OCI-LY7 (cell line): Measurements from ENCODE around the gene SMKR1. TPM values are rescaled to one million over a fixed set of nuclear protein-coding genes. Genes with fewer than 3 reads are reported as not detected.

ENCODE experiments used
- BruUV-seq: library from RNA; stranded (reverse); fragments of 400-500 nt; replicated peaks from 2 replicates; lab custom pipeline; 2021; lab: Mats Ljungman, UMichigan
- CTCF ChIA-PET: fragments of 300-600 bp; sonication (Branson Sonifier 250); formaldehyde crosslinking; loops from one replicate; lab custom pipeline; 2022; ENCODE audit warnings: antibody characterized with exemption; ENCODE audit not compliant: unreplicated experiment; lab: Charles Lee
- POLR2A ChIA-PET: fragments of 300-600 bp; sonication (Branson Sonifier 250); formaldehyde crosslinking; loops from one replicate; lab custom pipeline; 2022; ENCODE audit warnings: antibody characterized with exemption; lab: Charles Lee
- DNase-seq: peaks from one replicate; pipeline ENCODE4 v3.0.0-alpha.2; 2015; ENCODE audit warnings: low spot score
- H2AFZ ChIP-seq: fragments of 200-600 bp; sonication (generic), shearing (Covaris generic); 2 replicates; pipeline ENCODE4 v1.6.1; 2014; ENCODE audit warnings: mild to moderate bottlenecking, antibody characterized with exemption, low read length, moderate library complexity
- H3K27ac ChIP-seq: fragments of 200-600 bp; sonication (generic); 2 replicates; pipeline ENCODE4 v1.5.1; 2014; ENCODE audit warnings: mixed run types, low read depth, mild to moderate bottlenecking, moderate library complexity, low read length, inconsistent platforms; ENCODE audit not compliant: poor library complexity, severe bottlenecking
- H3K36me3 ChIP-seq: fragments of 200-600 bp; sonication (generic); 2 replicates; pipeline ENCODE4 v1.6.1; 2014; ENCODE audit warnings: mild to moderate bottlenecking, antibody characterized with exemption, low read length, moderate library complexity, mixed read lengths; ENCODE audit not compliant: insufficient read depth
- H3K4me1 ChIP-seq: fragments of 200-600 bp; sonication (generic); 2 replicates; pipeline ENCODE4 v1.5.1; 2014; ENCODE audit warnings: mild to moderate bottlenecking, low read length; ENCODE audit not compliant: insufficient read depth, poor library complexity, severe bottlenecking
- H3K4me2 ChIP-seq: fragments of 200-600 bp; sonication (generic); 2 replicates; pipeline ENCODE4 v1.6.1; 2014; ENCODE audit warnings: mild to moderate bottlenecking, low read length
- H3K4me3 ChIP-seq: fragments of 200-600 bp; sonication (generic); 2 replicates; pipeline ENCODE4 v1.5.1; 2014; ENCODE audit warnings: mild to moderate bottlenecking, low read depth, low read length; ENCODE audit not compliant: poor library complexity, severe bottlenecking
- H3K79me2 ChIP-seq: fragments of 200-600 bp; sonication (generic); 2 replicates; pipeline ENCODE4 v1.6.1; 2016; ENCODE audit warnings: low read depth, mild to moderate bottlenecking, low read length, moderate library complexity, mixed read lengths; ENCODE audit not compliant: insufficient read depth
- H3K9me2 ChIP-seq: fragments of 200-600 bp; sonication (generic); 2 replicates; pipeline ENCODE4 v1.6.1; 2016; ENCODE audit warnings: mild to moderate bottlenecking, low read length, mixed read lengths; ENCODE audit not compliant: insufficient read depth
- H3K9me3 ChIP-seq: fragments of 200-600 bp; sonication (generic); 2 replicates; pipeline ENCODE4 v1.6.1; 2014; ENCODE audit warnings: mild to moderate bottlenecking, mixed run types, low read length, mixed read lengths
- H4K20me1 ChIP-seq: fragments of 200-600 bp; sonication (generic); 2 replicates; pipeline ENCODE4 v1.6.1; 2014; ENCODE audit warnings: mild to moderate bottlenecking, antibody characterized with exemption, low read length, moderate library complexity, mixed read lengths; ENCODE audit not compliant: insufficient read depth
- CTCF ChIP-seq: fragments of 200-600 bp; sonication (generic); conservative IDR thresholded peaks from 2 replicates; pipeline ENCODE4 v1.5.1; 2014; ENCODE audit warnings: mild to moderate bottlenecking, antibody characterized with exemption, low read length, moderate library complexity, mixed read lengths
- EZH2phosphoT487 ChIP-seq: fragments of 200-600 bp; sonication (generic); IDR thresholded peaks from 2 replicates; pipeline ENCODE4 v1.6.1; 2018; ENCODE audit warnings: low read depth, borderline replicate concordance, mild to moderate bottlenecking, mixed run types, antibody characterized with exemption, low read length, moderate library complexity, mixed read lengths
- intact Hi-C: fragments of 100-400 bp; cut with micrococcal nuclease; formaldehyde crosslinking; loops from one replicate; pipeline ENCODE4 v1.10.0; 2022; ENCODE audit not compliant: unreplicated experiment
- total RNA-seq, 2 experiments: library from RNA; depleted of rRNA in 1 of 2; stranded (reverse); fragments of >200 nt in 1 of 2; shearing (Covaris generic) in 1 of 2; gene quantifications; 2 replicates each; pipeline ENCODE4 v1.2.3, GENCODE V29; 2014 to 2022

The SMKR1 gene
- total RNA-seq, 2 experiments from 2014 or later = not detected

DNA sequence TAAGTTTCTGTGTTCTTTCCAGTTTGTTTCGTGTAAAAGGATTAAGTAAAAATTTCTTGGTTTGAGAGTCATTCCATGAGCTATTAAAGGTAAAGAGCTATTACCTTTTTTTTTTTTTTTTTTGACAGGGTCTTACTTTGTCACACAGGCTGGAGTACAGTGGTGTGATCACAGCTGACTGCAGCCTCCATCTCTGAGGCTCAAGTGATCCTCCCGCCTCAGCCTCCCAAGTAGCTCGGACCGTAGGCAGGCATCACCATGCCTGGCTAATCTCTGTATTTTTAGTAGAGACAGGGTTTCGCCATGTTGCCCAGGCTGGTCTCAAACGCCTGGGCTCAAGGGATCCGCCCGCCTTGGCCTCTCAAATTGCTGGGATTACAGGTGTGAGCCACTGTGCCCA, 1.4 kb downstream of the SMKR1 start:
- H3K4me1 ChIP-seq = peaks cover 8% of the 10 kb centered on the region
- TF ChIP-seq CTCF (no peak), EZH2phosphoT487 (no peak)
- H3K4me2 ChIP-seq = no peak overlapping the region
- intact Hi-C loops = no loop called here
- no peak overlapping the region for H3K4me3 ChIP-seq
- H3K79me2 ChIP-seq = no peaks in the 10 kb centered on the region
- H3K27ac ChIP-seq = no peak overlapping the region
- H2AFZ ChIP-seq = no peak overlapping the region
- H4K20me1 ChIP-seq = no peaks in the 10 kb centered on the region
- no peaks in the 10 kb centered on the region for H3K9me2 ChIP-seq
- POLR2A ChIA-PET = interaction anchor here (1.3 kb wide), 1 partner anchor 70 kb away, joined by 3 read pairs; the partner anchor contains the start of gene STRIP2
- no peaks in the 10 kb centered on the region for H3K9me3 ChIP-seq
- CTCF ChIA-PET = interaction anchor here (0.6 kb wide), 1 partner anchor 10 kb away, joined by 3 read pairs; no protein-coding TSS in a partner anchor
- DNase-seq = no peak
- no peaks in the 10 kb centered on the region for H3K36me3 ChIP-seq
- no TSS peak for BruUV-seq

GRCh38 chr7:129512192-129512591, 9.9 kb downstream of the SMKR1 start:
- Histone ChIP-seq H3K4me1 (no peaks in the 10 kb centered on the region), H4K20me1 (no peaks in the 10 kb centered on the region), H3K27ac (no peak overlapping the region), H2AFZ (no peak overlapping the region), H3K4me3 (no peak overlapping the region), H3K4me2 (no peak overlapping the region), H3K36me3 (no peaks in the 10 kb centered on the region), H3K9me3 (no peaks in the 10 kb centered on the region), H3K9me2 (no peaks in the 10 kb centered on the region), H3K79me2 (no peaks in the 10 kb centered on the region)
- BruUV-seq = no TSS peak
- intact Hi-C loops = no loop called here
- POLR2A ChIA-PET = no interaction called here
- CTCF ChIA-PET = no interaction called here
- TF ChIP-seq EZH2phosphoT487 = no peak
- TF ChIP-seq CTCF = no peak
- DNase-seq = no peak

DNA sequence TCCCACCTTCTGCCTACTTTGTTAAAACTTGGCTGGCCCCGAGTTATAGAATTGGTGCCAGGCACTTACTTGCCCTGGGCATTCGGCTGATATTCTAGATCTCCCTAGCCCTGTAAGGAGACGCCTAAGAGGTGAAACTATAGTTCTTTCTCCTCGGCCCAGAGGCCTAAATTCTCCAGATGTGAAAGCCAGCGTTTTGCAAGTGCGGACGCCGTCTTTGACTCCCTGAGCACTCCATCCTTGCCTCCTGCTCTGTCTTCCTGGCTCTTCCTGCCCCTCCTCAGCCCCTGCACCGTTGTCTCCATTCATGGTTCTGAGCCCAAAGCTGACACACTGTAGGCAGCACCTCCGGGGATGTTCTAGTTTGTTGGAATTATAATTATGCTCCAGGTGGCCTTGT, 11.2 kb downstream of the SMKR1 start:
- Histone ChIP-seq H3K27ac (no peak overlapping the region), H3K9me2 (no peaks in the 10 kb centered on the region), H3K4me1 (no peaks in the 10 kb centered on the region), H3K4me3 (no peak overlapping the region), H4K20me1 (no peaks in the 10 kb centered on the region), H2AFZ (no peak overlapping the region), H3K36me3 (no peaks in the 10 kb centered on the region), H3K4me2 (no peak overlapping the region), H3K79me2 (no peaks in the 10 kb centered on the region), H3K9me3 (no peaks in the 10 kb centered on the region)
- ChIA-PET CTCF (interaction anchor here (0.5 kb wide), 1 partner anchor 10 kb away, joined by 3 read pairs; no protein-coding TSS in a partner anchor), POLR2A (interaction anchor here (0.5 kb wide), 1 partner anchor 451 kb away, joined by 3 read pairs; no protein-coding TSS in a partner anchor)
- no peak for DNase-seq
- no peak for TF ChIP-seq CTCF
- TF ChIP-seq EZH2phosphoT487 = no peak
- no TSS peak for BruUV-seq
- intact Hi-C loops = no loop called here
